ENCODE data around the gene NOG.

NOG gene

GRCh38 chr17:56638591-56639051 is 45.1 kb downstream of the NOG start:
- no peak for DNase-seq (ENCODE audit: low read depth)

GRCh38 chr17:56639517-56639916 is 46.0 kb downstream of the NOG start:
- no peak for DNase-seq (ENCODE audit: low read depth)

GRCh38 chr17:56640116-56640515 is 46.6 kb downstream of the NOG start:
- DNase-seq (ENCODE audit: low read depth): no peak

- DNase-seq (ENCODE audit: low read depth): no peak
Measured at GRCh38 chr17:56641373-56641772, 47.9 kb downstream of the NOG start.

GRCh38 chr17:56641894-56642293 is 48.4 kb downstream of the NOG start:
- DNase-seq (ENCODE audit: low read depth): no peak

GRCh38 chr17:56642424-56642823 is 48.9 kb downstream of the NOG start:
- DNase-seq (ENCODE audit: low read depth): no peak
